ENCODE results near the gene TEPSIN. TPM values are rescaled to one million over a fixed set of nuclear protein-coding genes. Genes with fewer than 3 reads are reported as not detected.

Gene TEPSIN
- total RNA-seq, 3 donors from 2014 or later = 37.4 to 60.2 (median 50.0) TPM

DNA sequence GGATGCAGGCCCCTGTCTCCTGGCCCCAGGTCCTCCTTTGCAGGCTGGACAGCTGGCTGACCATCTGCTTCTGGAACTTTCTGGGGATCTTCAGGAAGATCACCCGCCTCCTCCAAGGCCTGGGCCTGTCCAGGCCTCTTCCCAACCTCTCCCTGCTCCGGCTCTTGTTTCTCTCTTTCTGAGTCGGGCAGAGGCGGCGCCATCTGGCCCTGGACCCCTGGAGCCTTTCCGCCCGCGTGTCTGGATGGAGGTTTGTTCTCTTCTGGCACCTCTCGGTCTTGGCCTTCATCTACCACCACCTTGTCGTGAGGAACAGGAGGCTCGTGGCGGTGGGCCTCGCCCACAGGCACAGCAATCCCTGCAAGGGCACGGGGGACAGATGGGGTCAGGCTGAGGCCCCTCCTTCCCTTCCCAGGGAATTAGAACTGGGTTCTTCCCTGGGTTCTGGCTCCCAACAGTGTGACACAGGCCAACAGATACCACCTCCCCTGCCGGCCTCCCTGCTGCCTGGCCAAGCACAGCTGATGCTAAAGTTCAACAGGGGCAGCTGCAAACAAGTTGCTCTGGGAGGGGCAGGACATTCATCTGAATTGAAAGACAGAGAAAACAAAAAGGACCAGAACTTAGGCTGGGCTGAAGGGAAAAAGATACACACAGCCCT lies 13.6 kb upstream of the TEPSIN start:
- intact Hi-C loops (cut with DNase I, micrococcal nuclease) = loop anchor here in 1 of 2 donors (10.0 kb wide), 1 partner anchor 232 kb away; no protein-coding TSS in a partner anchor
- H3K4me1 ChIP-seq (ENCODE audit: low read depth) = peaks cover 42% of the 10 kb centered on the region
- no peaks in the 10 kb centered on the region for H3K36me3 ChIP-seq (ENCODE audit: low read depth)
- DNase-seq (no peak), ATAC-seq (no peak)
- no peak for TF ChIP-seq CTCF (IDR thresholded peaks at IDR 0.05)
- no peak overlapping the region for H3K4me3 ChIP-seq
- H3K9me3 ChIP-seq = no peaks in the 10 kb centered on the region

GRCh38 chr17:81251709-81252301 lies 12.9 kb upstream of the TEPSIN start:
- no peak for TF ChIP-seq CTCF (IDR thresholded peaks at IDR 0.05)
- Histone ChIP-seq H3K36me3 (ENCODE audit: low read depth) (no peaks in the 10 kb centered on the region), H3K9me3 (no peaks in the 10 kb centered on the region), H3K4me3 (no peak overlapping the region), H3K4me1 (ENCODE audit: low read depth) (peaks cover 42% of the 10 kb centered on the region)
- intact Hi-C loops (cut with DNase I, micrococcal nuclease) = loop anchor here in 1 of 2 donors (10.0 kb wide), 1 partner anchor 233 kb away; no protein-coding TSS in a partner anchor
- ATAC-seq = peak; percentile 61
- peak in 2 of 3 donors; percentile 64 to 66 for DNase-seq

DNA sequence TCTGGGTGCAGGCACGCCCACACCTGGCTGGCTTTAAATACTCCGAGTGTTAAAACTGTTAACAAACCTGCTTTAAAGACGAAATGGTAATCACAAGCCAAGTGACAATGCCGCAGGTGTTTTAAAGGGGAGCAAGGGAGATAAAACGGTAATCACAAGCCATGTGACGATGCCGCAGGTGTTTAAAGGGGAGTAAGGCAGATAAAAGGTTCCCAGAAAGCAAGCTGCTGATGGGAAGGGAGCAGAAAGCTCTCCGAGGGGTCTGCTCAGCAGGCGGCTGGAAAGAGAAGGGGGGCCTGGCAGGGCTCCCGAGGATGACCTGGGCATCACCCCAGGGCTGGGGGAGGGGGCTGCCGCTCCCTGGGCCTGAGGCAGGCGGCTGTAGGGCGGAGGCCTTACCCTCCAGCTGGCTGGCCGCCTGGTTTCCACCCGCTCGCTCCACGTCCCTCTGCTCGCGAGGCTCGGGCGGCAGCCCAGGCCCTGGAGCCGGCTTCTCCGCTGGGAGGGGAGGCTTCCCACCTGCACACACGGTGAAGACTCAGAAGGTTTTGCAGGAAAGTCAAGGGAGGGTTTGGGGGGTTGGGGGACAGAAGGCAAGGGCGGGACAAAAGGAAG lies 12.3 kb upstream of the TEPSIN start:
- ATAC-seq (peak; percentile 69), DNase-seq (peak; percentile 70 to 83 (median 82))
- H3K4me1 ChIP-seq (ENCODE audit: low read depth) = peaks cover 42% of the 10 kb centered on the region
- TF ChIP-seq CTCF (IDR thresholded peaks at IDR 0.05) = no peak
- H3K4me3 ChIP-seq = no peak overlapping the region
- intact Hi-C loops (cut with DNase I, micrococcal nuclease) = loop anchor here in 1 of 2 donors (10.0 kb wide), 1 partner anchor 234 kb away; no protein-coding TSS in a partner anchor
- H3K36me3 ChIP-seq (ENCODE audit: low read depth) = no peaks in the 10 kb centered on the region
- no peaks in the 10 kb centered on the region for H3K9me3 ChIP-seq

- ATAC-seq (peak; percentile 29), DNase-seq (peak in 1 of 3 donors; percentile 70)
- no peaks in the 10 kb centered on the region for H3K36me3 ChIP-seq (ENCODE audit: low read depth)
- no peak for TF ChIP-seq CTCF (IDR thresholded peaks at IDR 0.05)
- peaks cover 42% of the 10 kb centered on the region for H3K4me1 ChIP-seq (ENCODE audit: low read depth)
- no peak overlapping the region for H3K4me3 ChIP-seq
- intact Hi-C loops (cut with DNase I, micrococcal nuclease) = loop anchor here in 1 of 2 donors (10.0 kb wide), 1 partner anchor 234 kb away; no protein-coding TSS in a partner anchor
- no peaks in the 10 kb centered on the region for H3K9me3 ChIP-seq
Observed at GRCh38 chr17:81250286-81251093, 11.6 kb upstream of the TEPSIN start.

Data from mucosa of descending colon (tissue), 3 donors.